DOHH2 (cell line): ENCODE results near the gene PCNX3.

ENCODE experiments used
- H3F3A ChIP-seq: fragments of 200-600 bp; sonication (generic), shearing (Covaris generic); 2 replicates; pipeline ENCODE4 v1.6.0; 2016; ENCODE audit warnings: antibody characterized with exemption, mild to moderate bottlenecking; ENCODE audit not compliant: control insufficient read depth, insufficient read depth
- H3K27ac ChIP-seq: fragments of 200-600 bp; sonication (generic); 2 replicates; pipeline ENCODE4 v1.5.1; 2014; ENCODE audit warnings: low read depth, mild to moderate bottlenecking, low read length, moderate library complexity
- H3K27me3 ChIP-seq: fragments of 200-600 bp; sonication (generic); 2 replicates; pipeline ENCODE4 v1.6.1; 2014; ENCODE audit warnings: mild to moderate bottlenecking, low read length, mixed read lengths; ENCODE audit not compliant: control insufficient read depth
- H3K36me3 ChIP-seq: fragments of 200-600 bp; sonication (generic); 2 replicates; pipeline ENCODE4 v1.6.1; 2014; ENCODE audit warnings: mild to moderate bottlenecking, low read length, moderate library complexity, mixed read lengths; ENCODE audit not compliant: control insufficient read depth
- H3K4me1 ChIP-seq: fragments of 200-600 bp; sonication (generic); 2 replicates; pipeline ENCODE4 v1.6.1; 2014; ENCODE audit warnings: mild to moderate bottlenecking, low read length, mixed read lengths; ENCODE audit not compliant: control insufficient read depth
- H3K4me2 ChIP-seq: fragments of 200-600 bp; sonication (generic); 2 replicates; pipeline ENCODE4 v1.6.0; 2014; ENCODE audit warnings: mild to moderate bottlenecking, low read length, moderate library complexity
- H3K4me3 ChIP-seq: fragments of 200-600 bp; sonication (generic); 2 replicates; pipeline ENCODE4 v1.5.1; 2014; ENCODE audit warnings: mild to moderate bottlenecking, low read length, mixed read lengths
- H3K79me2 ChIP-seq: fragments of 200-600 bp; sonication (generic); 2 replicates; pipeline ENCODE4 v1.6.1; 2014; ENCODE audit warnings: mild to moderate bottlenecking, low read length, mixed read lengths; ENCODE audit not compliant: control insufficient read depth
- H3K9me2 ChIP-seq: fragments of 200-600 bp; sonication (generic); replicated peaks from 2 replicates; pipeline ENCODE4 v1.6.1; 2014; ENCODE audit warnings: mild to moderate bottlenecking, low read length, mixed read lengths; ENCODE audit not compliant: control insufficient read depth
- H3K9me3 ChIP-seq: fragments of 200-600 bp; sonication (generic); 2 replicates; pipeline ENCODE4 v1.6.1; 2014; ENCODE audit warnings: antibody characterized with exemption, low read length, mixed read lengths; ENCODE audit not compliant: control insufficient read depth, insufficient read depth
- H4K20me1 ChIP-seq: fragments of 200-600 bp; sonication (generic); 2 replicates; pipeline ENCODE4 v1.6.0; 2014; ENCODE audit warnings: low read depth, mild to moderate bottlenecking, antibody characterized with exemption, low read length, moderate library complexity; ENCODE audit not compliant: control insufficient read depth, insufficient read depth
- CTCF ChIP-seq: fragments of 200-600 bp; sonication (generic); IDR thresholded peaks from one replicate; pipeline ENCODE4 v1.5.1; 2014; ENCODE audit warnings: antibody characterized with exemption, mild to moderate bottlenecking, low read depth, low read length; ENCODE audit not compliant: poor library complexity, severe bottlenecking
- EZH2phosphoT487 ChIP-seq: fragments of 200-600 bp; sonication (generic); IDR thresholded peaks from 2 replicates; pipeline ENCODE4 v1.6.1; 2017; ENCODE audit warnings: borderline replicate concordance, mild to moderate bottlenecking, antibody characterized with exemption, low read length, moderate library complexity, mixed read lengths

Gene PCNX3

GRCh38 chr11:65611028-65611757, 4.4 kb upstream of the PCNX3 start:
- Histone ChIP-seq H3K27me3 (no peaks in the 10 kb centered on the region), H3K79me2 (peaks cover 56% of the 10 kb centered on the region), H3K36me3 (peaks cover 50% of the 10 kb centered on the region), H3K27ac (no peak overlapping the region), H3F3A (no peaks in the 10 kb centered on the region; the same call in 1 of the 2 replicates), H3K9me2 (no peaks in the 10 kb centered on the region), H3K4me1 (peaks cover 32% of the 10 kb centered on the region), H3K4me3 (peak overlapping the region; percentile 78), H3K4me2 (peak overlapping the region; percentile 91), H3K9me3 (no peaks in the 10 kb centered on the region), H4K20me1 (0 out of 2 replicates have a peak, but pooled peaks cover 1% of the 10 kb centered on the region)
- no peak for TF ChIP-seq EZH2phosphoT487

- H4K20me1 ChIP-seq: peaks cover 9% of the 10 kb centered on the region; the same call in 1 of the 2 replicates
- peak overlapping the region; percentile 91 for H3K4me2 ChIP-seq
- H3K4me3 ChIP-seq: peak overlapping the region; percentile 78
- H3K4me1 ChIP-seq: peaks cover 39% of the 10 kb centered on the region
- H3K36me3 ChIP-seq: peaks cover 52% of the 10 kb centered on the region
- TF ChIP-seq CTCF: no peak
- no peak for TF ChIP-seq EZH2phosphoT487
- no peak overlapping the region for H3K27ac ChIP-seq
- H3F3A ChIP-seq: no peaks in the 10 kb centered on the region; the same call in 1 of the 2 replicates
- H3K9me3 ChIP-seq: no peaks in the 10 kb centered on the region
- H3K27me3 ChIP-seq: no peaks in the 10 kb centered on the region
- H3K9me2 ChIP-seq: no peaks in the 10 kb centered on the region
- H3K79me2 ChIP-seq: peaks cover 64% of the 10 kb centered on the region
These were observed 3.6 kb upstream of the PCNX3 start for GRCh38 chr11:65611758-65612603.

- Histone ChIP-seq H3F3A (no peaks in the 10 kb centered on the region; the same call in 1 of the 2 replicates), H3K4me2 (peak overlapping the region; percentile 91), H3K27me3 (no peaks in the 10 kb centered on the region), H3K36me3 (peaks cover 53% of the 10 kb centered on the region), H3K9me3 (no peaks in the 10 kb centered on the region), H3K27ac (no peak overlapping the region), H4K20me1 (peaks cover 14% of the 10 kb centered on the region; the same call in 1 of the 2 replicates), H3K4me3 (peak overlapping the region; percentile 78), H3K79me2 (peaks cover 71% of the 10 kb centered on the region), H3K9me2 (no peaks in the 10 kb centered on the region), H3K4me1 (peaks cover 44% of the 10 kb centered on the region)
- no peak for TF ChIP-seq EZH2phosphoT487
- TF ChIP-seq CTCF: no peak
These were observed 2.9 kb upstream of the PCNX3 start for GRCh38 chr11:65612691-65613090.
